Liver (tissue), 9 donors: Measurements from ENCODE around the gene PCBD1. TPM values are rescaled to one million over a fixed set of nuclear protein-coding genes. Genes with fewer than 3 reads are reported as not detected.

Experiments used
- DNase-seq: peaks from one replicate; pipeline ENCODE4 v3.0.0-alpha.2; 2017; ENCODE audit warnings: low spot score
- H3K27ac ChIP-seq, 2 donors: one replicate each; pipeline ENCODE4 v1.7.0; 2013; ENCODE audit warnings: inconsistent platforms in 2 of 2, low read length in 2 of 2, control low read depth in 1 of 2, low read depth in 1 of 2, mild to moderate bottlenecking in 1 of 2
- H3K27me3 ChIP-seq, 4 donors: one replicate each; pipeline versions ENCODE4 v1.6.1 to v1.7.0; 2013; ENCODE audit warnings: low read length in 3 of 4, inconsistent platforms in 1 of 4, mild to moderate bottlenecking in 1 of 4, moderate library complexity in 1 of 4; ENCODE audit not compliant: control insufficient read depth in 4 of 4, insufficient read depth in 4 of 4
- H3K36me3 ChIP-seq, 4 donors: one replicate each; pipeline versions ENCODE4 v1.6.1 to v1.7.0; 2013; ENCODE audit warnings: low read length in 3 of 4, mild to moderate bottlenecking in 3 of 4, low read depth in 1 of 4, moderate library complexity in 1 of 4; ENCODE audit not compliant: control insufficient read depth in 4 of 4, insufficient read depth in 3 of 4
- H3K4me1 ChIP-seq, 4 donors: one replicate each; pipeline versions ENCODE4 v1.6.1 to v1.7.0; 2013; ENCODE audit warnings: low read length in 3 of 4, mild to moderate bottlenecking in 3 of 4, moderate library complexity in 1 of 4; ENCODE audit not compliant: control insufficient read depth in 4 of 4, insufficient read depth in 4 of 4
- H3K4me3 ChIP-seq, 3 donors: one replicate each; pipeline versions ENCODE4 v1.6.1 to v1.7.0; 2013; ENCODE audit warnings: low read length in 3 of 3, control low read depth in 1 of 3, low read depth in 1 of 3, mild to moderate bottlenecking in 1 of 3
- H3K9ac ChIP-seq, 2 donors: one replicate each; pipeline ENCODE4 v1.7.0; 2013; ENCODE audit warnings: low read length in 2 of 2, mild to moderate bottlenecking in 2 of 2, moderate library complexity in 2 of 2, control low read depth in 1 of 2, low read depth in 1 of 2
- H3K9me3 ChIP-seq, 4 donors: one replicate each; pipeline versions ENCODE4 v1.6.1 to v1.7.0; 2013; ENCODE audit warnings: low read length in 3 of 4; ENCODE audit not compliant: control insufficient read depth in 4 of 4
- ATF3 ChIP-seq: IDR thresholded peaks from 2 replicates; pipeline ENCODE4 v1.6.1; 2016; ENCODE audit warnings: antibody characterized with exemption
- EGR1 ChIP-seq, 2 donors: IDR thresholded peaks; 2 replicates each; pipeline ENCODE4 v1.6.1; 2016 to 2018; ENCODE audit warnings: antibody characterized with exemption in 2 of 2, low read depth in 2 of 2
- FOXA1 ChIP-seq: IDR thresholded peaks from 2 replicates; pipeline ENCODE4 v1.6.1; 2016; ENCODE audit warnings: antibody characterized with exemption
- FOXA2 ChIP-seq: IDR thresholded peaks from 2 replicates; pipeline ENCODE4 v1.6.1; 2016; ENCODE audit warnings: antibody characterized with exemption
- GABPA ChIP-seq, 2 donors: IDR thresholded peaks in 1 of 2; conservative IDR thresholded peaks in 1 of 2; 2 replicates each; pipeline ENCODE4 v1.6.1; 2016; ENCODE audit warnings: antibody characterized with exemption in 2 of 2, mild to moderate bottlenecking in 1 of 2, moderate library complexity in 1 of 2
- HNF4A ChIP-seq, 2 donors: conservative IDR thresholded peaks; 2 replicates each; pipeline ENCODE4 v1.6.1; 2016; ENCODE audit warnings: antibody characterized with exemption in 2 of 2, mild to moderate bottlenecking in 2 of 2
- HNF4G ChIP-seq: IDR thresholded peaks from 2 replicates; pipeline ENCODE4 v1.6.1; 2016; ENCODE audit warnings: antibody characterized with exemption
- JUND ChIP-seq, 2 donors: IDR thresholded peaks; 2 replicates each; pipeline ENCODE4 v1.6.1; 2016; ENCODE audit warnings: antibody characterized with exemption in 2 of 2
- NR2F2 ChIP-seq: IDR thresholded peaks from 2 replicates; pipeline ENCODE4 v1.6.1; 2016; ENCODE audit warnings: antibody characterized with exemption
- RAD21 ChIP-seq, 2 donors: IDR thresholded peaks; 2 replicates each; pipeline ENCODE4 v1.6.1; 2016; ENCODE audit warnings: antibody characterized with exemption in 2 of 2, mild to moderate bottlenecking in 2 of 2
- REST ChIP-seq: IDR thresholded peaks from 2 replicates; pipeline ENCODE4 v1.6.1; 2016; ENCODE audit warnings: antibody characterized with exemption, mild to moderate bottlenecking
- RXRA ChIP-seq, 2 donors: IDR thresholded peaks; 2 replicates each; pipeline ENCODE4 v1.6.1; 2017 to 2018; ENCODE audit warnings: antibody characterized with exemption in 2 of 2, mild to moderate bottlenecking in 1 of 2
- SP1 ChIP-seq: IDR thresholded peaks from 2 replicates; pipeline ENCODE4 v1.6.1; 2018; ENCODE audit warnings: antibody characterized with exemption, mild to moderate bottlenecking
- TAF1 ChIP-seq: conservative IDR thresholded peaks from 2 replicates; pipeline ENCODE4 v1.6.1; 2016; ENCODE audit warnings: antibody characterized with exemption, mild to moderate bottlenecking
- YY1 ChIP-seq: IDR thresholded peaks from 2 replicates; pipeline ENCODE4 v1.6.1; 2016; ENCODE audit warnings: antibody characterized with exemption, mild to moderate bottlenecking
- ZBTB33 ChIP-seq: IDR thresholded peaks from 2 replicates; pipeline ENCODE4 v1.6.1; 2016; ENCODE audit warnings: antibody characterized with exemption
- WGBS: extraction: QIAGEN DNeasy Blood & Tissue Kit; methylation state at CpG from one replicate; pipeline ENCODE4 v1.1.7; 2013; 5-methylcytosine and 5-hydroxymethylcytosine counted together
- polyA plus RNA-seq, 2 donors: library from polyadenylated mRNA; stranded (reverse) in 1 of 2; unstranded in 1 of 2; fragments of 200-250 nt in 1 of 2; fragments of >200 nt in 1 of 2; fragmentation: Nextera tagmentation in 1 of 2; extraction: Ambion mirVana in 1 of 2; gene quantifications; one replicate each; pipeline versions ENCODE4 v1.2.1 to v1.2.3, GENCODE V29; 2013 to 2015
- total RNA-seq, 2 donors: library from RNA; depleted of rRNA; stranded (reverse); fragments of >200 nt; gene quantifications; one replicate each; pipeline ENCODE4 v1.2.3, GENCODE V29; 2014
- TF ChIP-seq, protein P1 (sequence below): IDR thresholded peaks from 2 replicates; pipeline ENCODE4 v1.6.1; 2016; ENCODE audit warnings: antibody characterized with exemption
- TF ChIP-seq, protein P2 (sequence below): fragments of 150-350 bp; IDR thresholded peaks from 2 replicates; pipeline ENCODE4 v1.5.1; 2017; ENCODE audit warnings: improper control_type of control experiment, low read depth, low read length; ENCODE audit not compliant: missing input control
- donor health status: healthy.
- donor health status: healthy.
- donor health status: healthy.
- donor health status: healthy.
- donor health status: healthy.

The PCBD1 gene
- total and polyA plus RNA-seq, 4 donors, result 72.0 to 458 (median 171) TPM

DNA sequence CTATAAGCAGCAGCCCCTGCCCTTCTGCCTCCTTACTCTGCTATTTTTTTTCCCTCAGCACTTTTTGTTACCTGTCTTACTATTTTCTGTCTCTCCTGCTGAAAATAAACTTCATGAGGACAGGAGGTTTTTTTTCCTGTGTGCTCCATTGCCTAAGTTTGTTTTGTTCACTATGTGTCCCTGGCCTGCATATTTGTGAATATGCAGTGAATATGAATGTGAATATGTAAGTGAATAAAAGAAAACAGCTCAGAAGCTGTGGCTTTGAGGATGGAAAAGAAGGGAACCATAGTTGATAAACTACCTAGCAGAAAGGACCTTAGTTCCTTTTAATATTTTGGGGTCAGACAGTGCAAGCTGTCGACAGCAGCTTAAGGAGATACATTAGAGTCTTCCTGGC, 34.9 kb downstream of the PCBD1 start:
- 74% methylated on average over 1 of the region's 1 CpG for WGBS
- TF ChIP-seq REST (no peak), YY1 (no peak), FOXA1 (no peak), TAF1 (no peak), EGR1 (IDR thresholded peaks at IDR 0.05; ENCODE audit: low read depth in 2 of 2) (no peak), ATF3 (no peak), ZBTB33 (no peak), NR2F2 (no peak), GABPA (IDR thresholded peaks at IDR 0.05 in 1 of 2, conservative IDR thresholded peaks at IDR 0.05 in 1 of 2) (no peak), RAD21 (IDR thresholded peaks at IDR 0.05) (no peak), RXRA (IDR thresholded peaks at IDR 0.05) (no peak), HNF4A (conservative IDR thresholded peaks at IDR 0.05) (no peak), SP1 (no peak), HNF4G (no peak), JUND (IDR thresholded peaks at IDR 0.05) (no peak), FOXA2 (no peak)
- TF ChIP-seq, protein P1, sequence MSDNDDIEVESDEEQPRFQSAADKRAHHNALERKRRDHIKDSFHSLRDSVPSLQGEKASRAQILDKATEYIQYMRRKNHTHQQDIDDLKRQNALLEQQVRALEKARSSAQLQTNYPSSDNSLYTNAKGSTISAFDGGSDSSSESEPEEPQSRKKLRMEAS, result no peak
- TF ChIP-seq, protein P2, sequence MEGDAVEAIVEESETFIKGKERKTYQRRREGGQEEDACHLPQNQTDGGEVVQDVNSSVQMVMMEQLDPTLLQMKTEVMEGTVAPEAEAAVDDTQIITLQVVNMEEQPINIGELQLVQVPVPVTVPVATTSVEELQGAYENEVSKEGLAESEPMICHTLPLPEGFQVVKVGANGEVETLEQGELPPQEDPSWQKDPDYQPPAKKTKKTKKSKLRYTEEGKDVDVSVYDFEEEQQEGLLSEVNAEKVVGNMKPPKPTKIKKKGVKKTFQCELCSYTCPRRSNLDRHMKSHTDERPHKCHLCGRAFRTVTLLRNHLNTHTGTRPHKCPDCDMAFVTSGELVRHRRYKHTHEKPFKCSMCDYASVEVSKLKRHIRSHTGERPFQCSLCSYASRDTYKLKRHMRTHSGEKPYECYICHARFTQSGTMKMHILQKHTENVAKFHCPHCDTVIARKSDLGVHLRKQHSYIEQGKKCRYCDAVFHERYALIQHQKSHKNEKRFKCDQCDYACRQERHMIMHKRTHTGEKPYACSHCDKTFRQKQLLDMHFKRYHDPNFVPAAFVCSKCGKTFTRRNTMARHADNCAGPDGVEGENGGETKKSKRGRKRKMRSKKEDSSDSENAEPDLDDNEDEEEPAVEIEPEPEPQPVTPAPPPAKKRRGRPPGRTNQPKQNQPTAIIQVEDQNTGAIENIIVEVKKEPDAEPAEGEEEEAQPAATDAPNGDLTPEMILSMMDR, result no peak
- Histone ChIP-seq H3K4me1 (peaks cover 3 to 50% (median 39%) of the 10 kb centered on the region in 4 donors), H3K27ac (no peak overlapping the region), H3K9me3 (no peaks in the 10 kb centered on the region), H3K4me3 (no peak overlapping the region), H3K9ac (no peak overlapping the region), H3K27me3 (no peaks in the 10 kb centered on the region), H3K36me3 (peaks cover 0 to 22% (median 3%) of the 10 kb centered on the region in 4 donors)
- DNase-seq, result no peak
